ENCODE data around the gene C1orf159.

Gene C1orf159

GRCh38 chr1:1073743-1074587 lies 41.9 kb downstream of the C1orf159 start, which contains the start of gene RNF223:
RNF223 (minus strand) TSS chr1:1074306; CDS start chr1:1072566, 1,740 bp downstream.
- H3K9me3 ChIP-seq (ENCODE audit: control insufficient read depth, low read length): no peaks in the 10 kb centered on the region
- H3K4me3 ChIP-seq (ENCODE audit: insufficient read depth in 1 of 2, low read depth in 1 of 2, low read length in 2 of 2): no peak within 1 kb of the TSS
- no peak within 1 kb of the TSS for H4K8ac ChIP-seq (ENCODE audit: low read length)
- H3K4me1 ChIP-seq (ENCODE audit: control insufficient read depth, insufficient read depth, low read depth, low read length): peaks cover 20% of the 10 kb centered on the region
- no peak within 1 kb of the TSS for H3K23ac ChIP-seq (ENCODE audit: low read length in 2 of 2)
- H2BK120ac ChIP-seq (ENCODE audit: low read depth, low read length): no peak within 1 kb of the TSS
- no peaks in the 10 kb centered on the region for H3K36me3 ChIP-seq (ENCODE audit: control insufficient read depth in 1 of 2, insufficient read depth in 2 of 2, low read depth in 1 of 2, low read length in 2 of 2)
- H3K79me1 ChIP-seq (replicated peaks; ENCODE audit: low read length, poor library complexity, severe bottlenecking): no peaks in the 10 kb centered on the region
- H4K91ac ChIP-seq (ENCODE audit: low read length): peak within 1 kb of the TSS; percentile 76
- H2BK12ac ChIP-seq (ENCODE audit: low read length in 2 of 2): no peak within 1 kb of the TSS
- no peak within 1 kb of the TSS for H3K14ac ChIP-seq (ENCODE audit: low read length in 2 of 2)
- H2BK15ac ChIP-seq (ENCODE audit: low read depth, poor library complexity, severe bottlenecking): no peak within 1 kb of the TSS
- H2AFZ ChIP-seq (ENCODE audit: low read depth, low read length): no peak within 1 kb of the TSS
- H3K9ac ChIP-seq (ENCODE audit: low read length): no peak within 1 kb of the TSS
- no peak within 1 kb of the TSS for H3K27ac ChIP-seq (ENCODE audit: low read length, poor library complexity, severe bottlenecking)
- H3K18ac ChIP-seq (ENCODE audit: low read depth in 1 of 2, low read length in 2 of 2): peak within 1 kb of the TSS in 1 of 2 experiments; percentile 16
- no peak within 1 kb of the TSS for H3K4ac ChIP-seq (ENCODE audit: low read depth in 1 of 2, low read length in 2 of 2)
- no peak within 1 kb of the TSS for H2BK5ac ChIP-seq (ENCODE audit: low read depth, low read length, poor library complexity, severe bottlenecking)
- H3K27me3 ChIP-seq (ENCODE audit: control insufficient read depth in 1 of 2, insufficient read depth in 1 of 2, low read length in 2 of 2): peaks cover 0 to 42% of the 10 kb centered on the region in 2 experiments
- no peak for DNase-seq
- no peak within 1 kb of the TSS for H2AK5ac ChIP-seq (ENCODE audit: low read length, severe bottlenecking)
- H3K4me2 ChIP-seq (ENCODE audit: low read length, poor library complexity, severe bottlenecking): no peak within 1 kb of the TSS
- WGBS: 88% methylated on average over 32 of the region's 35 CpGs

DNA sequence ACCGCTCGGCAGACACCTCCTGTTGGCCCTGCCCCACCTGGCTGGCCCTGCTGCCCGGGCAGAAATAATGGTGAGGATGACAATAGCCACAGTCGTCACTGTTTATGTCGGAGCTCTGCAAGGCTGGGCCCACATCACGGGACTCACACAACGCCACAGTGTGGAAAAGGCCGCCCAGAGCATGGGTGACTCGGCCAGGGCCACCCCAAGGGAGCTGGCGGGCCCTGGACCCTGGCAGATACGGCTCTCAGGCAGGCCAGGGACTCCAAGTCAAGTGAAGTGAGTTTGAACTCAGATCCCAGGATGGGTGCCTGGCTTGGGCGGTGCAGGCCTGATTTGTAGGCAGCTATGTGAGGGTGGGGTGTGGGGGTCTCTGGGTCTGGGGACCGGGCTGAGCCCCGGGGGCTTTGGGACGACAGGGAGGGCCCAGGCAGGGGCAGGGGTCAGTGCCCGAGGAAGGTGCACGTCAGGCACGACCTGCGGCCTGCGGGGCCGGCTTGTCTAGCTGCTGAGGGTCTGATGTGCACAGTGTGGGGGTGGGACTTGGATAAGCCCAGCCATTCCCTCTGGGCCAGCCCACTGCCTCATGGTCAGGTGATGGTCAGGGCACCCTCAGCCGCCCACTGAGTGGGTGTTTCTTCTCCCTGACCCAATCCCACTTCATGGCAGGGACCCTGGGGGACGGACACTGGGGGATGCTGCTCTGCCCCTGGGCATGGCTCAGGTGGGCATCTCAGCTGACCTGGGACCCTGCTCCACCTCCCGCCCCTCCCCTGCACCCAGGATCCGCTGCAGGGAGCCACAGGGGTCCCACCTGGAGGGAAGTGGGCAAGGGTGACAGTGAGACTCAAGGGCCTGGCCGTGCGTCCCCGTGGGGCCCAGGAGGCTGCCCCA lies 42.8 kb downstream of the C1orf159 start:
- Histone ChIP-seq H3K14ac (ENCODE audit: low read length in 2 of 2) (no peak overlapping the region), H4K91ac (ENCODE audit: low read length) (peak overlapping the region; percentile 43), H3K18ac (ENCODE audit: low read depth in 1 of 2, low read length in 2 of 2) (no peak overlapping the region), H3K4me1 (ENCODE audit: control insufficient read depth, insufficient read depth, low read depth, low read length) (peaks cover 28% of the 10 kb centered on the region), H3K23ac (ENCODE audit: low read length in 2 of 2) (no peak overlapping the region), H2AFZ (ENCODE audit: low read depth, low read length) (no peak overlapping the region), H3K4ac (ENCODE audit: low read depth in 1 of 2, low read length in 2 of 2) (no peak overlapping the region), H3K9ac (ENCODE audit: low read length) (no peak overlapping the region), H2BK12ac (ENCODE audit: low read length in 2 of 2) (no peak overlapping the region), H3K27me3 (ENCODE audit: control insufficient read depth in 1 of 2, insufficient read depth in 1 of 2, low read length in 2 of 2) (peaks cover 0 to 45% of the 10 kb centered on the region in 2 experiments), H4K8ac (ENCODE audit: low read length) (peak overlapping the region; percentile 3), H3K4me2 (ENCODE audit: low read length, poor library complexity, severe bottlenecking) (no peak overlapping the region), H3K9me3 (ENCODE audit: control insufficient read depth, low read length) (no peaks in the 10 kb centered on the region), H3K36me3 (ENCODE audit: control insufficient read depth in 1 of 2, insufficient read depth in 2 of 2, low read depth in 1 of 2, low read length in 2 of 2) (peaks cover 0 to 3% of the 10 kb centered on the region in 2 experiments), H2BK15ac (ENCODE audit: low read depth, poor library complexity, severe bottlenecking) (no peak overlapping the region), H2BK120ac (ENCODE audit: low read depth, low read length) (no peak overlapping the region), H2AK5ac (ENCODE audit: low read length, severe bottlenecking) (no peak overlapping the region), H2BK5ac (ENCODE audit: low read depth, low read length, poor library complexity, severe bottlenecking) (no peak overlapping the region), H3K4me3 (ENCODE audit: insufficient read depth in 1 of 2, low read depth in 1 of 2, low read length in 2 of 2) (no peak overlapping the region), H3K27ac (ENCODE audit: low read length, poor library complexity, severe bottlenecking) (no peak overlapping the region), H3K79me1 (replicated peaks; ENCODE audit: low read length, poor library complexity, severe bottlenecking) (peaks cover 1% of the 10 kb centered on the region)
- 88% methylated on average over 23 of the region's 28 CpGs for WGBS
- DNase-seq: no peak

- Histone ChIP-seq H3K27me3 (ENCODE audit: control insufficient read depth in 1 of 2, insufficient read depth in 1 of 2, low read length in 2 of 2) (peaks cover 0 to 52% of the 10 kb centered on the region in 2 experiments), H4K8ac (ENCODE audit: low read length) (peak overlapping the region; percentile 3), H3K4me2 (ENCODE audit: low read length, poor library complexity, severe bottlenecking) (no peak overlapping the region), H2BK15ac (ENCODE audit: low read depth, poor library complexity, severe bottlenecking) (peak overlapping the region; percentile 37), H2AK5ac (ENCODE audit: low read length, severe bottlenecking) (no peak overlapping the region), H2BK120ac (ENCODE audit: low read depth, low read length) (no peak overlapping the region), H3K9me3 (ENCODE audit: control insufficient read depth, low read length) (no peaks in the 10 kb centered on the region), H3K27ac (ENCODE audit: low read length, poor library complexity, severe bottlenecking) (no peak overlapping the region), H3K79me1 (replicated peaks; ENCODE audit: low read length, poor library complexity, severe bottlenecking) (peaks cover 1% of the 10 kb centered on the region), H3K9ac (ENCODE audit: low read length) (no peak overlapping the region), H3K4me1 (ENCODE audit: control insufficient read depth, insufficient read depth, low read depth, low read length) (peaks cover 33% of the 10 kb centered on the region), H3K18ac (ENCODE audit: low read depth in 1 of 2, low read length in 2 of 2) (no peak overlapping the region), H3K14ac (ENCODE audit: low read length in 2 of 2) (no peak overlapping the region), H3K23ac (ENCODE audit: low read length in 2 of 2) (no peak overlapping the region), H4K91ac (ENCODE audit: low read length) (peak overlapping the region; percentile 22), H3K36me3 (ENCODE audit: control insufficient read depth in 1 of 2, insufficient read depth in 2 of 2, low read depth in 1 of 2, low read length in 2 of 2) (peaks cover 0 to 9% of the 10 kb centered on the region in 2 experiments), H2BK5ac (ENCODE audit: low read depth, low read length, poor library complexity, severe bottlenecking) (no peak overlapping the region), H3K4ac (ENCODE audit: low read depth in 1 of 2, low read length in 2 of 2) (no peak overlapping the region), H2BK12ac (ENCODE audit: low read length in 2 of 2) (no peak overlapping the region), H2AFZ (ENCODE audit: low read depth, low read length) (no peak overlapping the region), H3K4me3 (ENCODE audit: insufficient read depth in 1 of 2, low read depth in 1 of 2, low read length in 2 of 2) (peak overlapping the region in 1 of 2 experiments; percentile 15)
- DNase-seq: no peak
- 81% methylated on average over 21 of the region's 21 CpGs for WGBS
Observed at GRCh38 chr1:1072299-1072848, 43.5 kb downstream of the C1orf159 start.
